SH-SY5Y (cell line): ENCODE measurements around the gene KCNAB2.

Experiments
- GATA2 ChIP-seq: IDR thresholded peaks from 2 replicates; pipeline ENCODE4 v1.6.1; 2011; ENCODE audit warnings: mild to moderate bottlenecking, low read depth, low read length
- GATA3 ChIP-seq: IDR thresholded peaks from 2 replicates; pipeline ENCODE4 v1.6.1; 2011; ENCODE audit warnings: low read depth, mild to moderate bottlenecking, low read length, moderate library complexity

- TF ChIP-seq GATA2 (no peak), GATA3 (no peak)
These were observed 38.2 kb downstream of the KCNAB2 start for GRCh38 chr1:6083801-6084446.
